Gastroesophageal sphincter (tissue), 3 donors: ENCODE results near the gene PRDM16.

Source experiments
- EP300 ChIP-seq: sonication (generic); formaldehyde crosslinking; IDR thresholded peaks from one replicate; pipeline ENCODE4 v1.6.1; 2017; ENCODE audit warnings: antibody characterized with exemption, mild to moderate bottlenecking
- POLR2A ChIP-seq, 2 donors: fragments of 450-650 bp; IDR thresholded peaks; one replicate each; pipeline ENCODE4 v1.6.1; 2017; ENCODE audit warnings: antibody characterized with exemption in 2 of 2, mild to moderate bottlenecking in 2 of 2, moderate library complexity in 1 of 2
- POLR2AphosphoS5 ChIP-seq: sonication (generic); formaldehyde crosslinking; IDR thresholded peaks from one replicate; pipeline ENCODE4 v1.6.1; 2017; ENCODE audit warnings: antibody characterized with exemption
- TF ChIP-seq, protein P1 (sequence below), 4 experiments: fragments of 200-600 bp in 2 of 4; fragments of 450-650 bp in 2 of 4; sonication (generic) in 1 of 4; IDR thresholded peaks; one replicate each; pipeline ENCODE4 v1.5.1; 2017 to 2019; ENCODE audit warnings: antibody characterized with exemption in 4 of 4, mild to moderate bottlenecking in 2 of 4, moderate library complexity in 2 of 4

DNA sequence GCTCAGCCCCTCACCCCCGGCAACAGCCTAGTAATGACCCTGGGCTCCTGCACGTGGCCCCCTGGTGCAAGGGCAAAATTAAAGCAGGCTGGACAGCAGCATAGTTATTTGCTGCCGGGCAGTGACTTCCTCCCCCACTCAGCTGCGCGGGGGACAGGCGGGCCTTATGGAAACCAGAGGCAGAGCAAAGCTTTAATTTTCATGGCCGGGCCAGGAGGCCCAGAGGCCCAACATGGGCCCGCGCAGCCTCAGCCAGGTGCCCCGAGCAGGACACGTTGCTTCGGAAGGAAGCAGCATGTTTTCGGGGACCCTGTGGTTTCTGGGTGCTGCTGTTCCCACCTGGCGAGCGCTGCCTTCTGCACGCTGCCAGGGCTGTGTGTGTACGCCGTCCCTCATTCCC, 295.5 kb downstream of the PRDM16 start:
- TF ChIP-seq, protein P1, sequence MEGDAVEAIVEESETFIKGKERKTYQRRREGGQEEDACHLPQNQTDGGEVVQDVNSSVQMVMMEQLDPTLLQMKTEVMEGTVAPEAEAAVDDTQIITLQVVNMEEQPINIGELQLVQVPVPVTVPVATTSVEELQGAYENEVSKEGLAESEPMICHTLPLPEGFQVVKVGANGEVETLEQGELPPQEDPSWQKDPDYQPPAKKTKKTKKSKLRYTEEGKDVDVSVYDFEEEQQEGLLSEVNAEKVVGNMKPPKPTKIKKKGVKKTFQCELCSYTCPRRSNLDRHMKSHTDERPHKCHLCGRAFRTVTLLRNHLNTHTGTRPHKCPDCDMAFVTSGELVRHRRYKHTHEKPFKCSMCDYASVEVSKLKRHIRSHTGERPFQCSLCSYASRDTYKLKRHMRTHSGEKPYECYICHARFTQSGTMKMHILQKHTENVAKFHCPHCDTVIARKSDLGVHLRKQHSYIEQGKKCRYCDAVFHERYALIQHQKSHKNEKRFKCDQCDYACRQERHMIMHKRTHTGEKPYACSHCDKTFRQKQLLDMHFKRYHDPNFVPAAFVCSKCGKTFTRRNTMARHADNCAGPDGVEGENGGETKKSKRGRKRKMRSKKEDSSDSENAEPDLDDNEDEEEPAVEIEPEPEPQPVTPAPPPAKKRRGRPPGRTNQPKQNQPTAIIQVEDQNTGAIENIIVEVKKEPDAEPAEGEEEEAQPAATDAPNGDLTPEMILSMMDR (IDR thresholded peaks at IDR 0.05) = no peak
- TF ChIP-seq EP300 = no peak
- TF ChIP-seq POLR2A (IDR thresholded peaks at IDR 0.05) = no peak
- TF ChIP-seq POLR2AphosphoS5 = no peak
